Activated gamma-delta T cell treated with Interleukin-2 at 50 U/mL for 16 hours (primary cell): ENCODE results near the gene C8G.

ENCODE experiments used
- DNase-seq: peaks from one replicate; pipeline ENCODE4 v3.0.0-alpha.2; 2020

The C8G gene

GRCh38 chr9:136921307-136921706 is 23.7 kb upstream of the C8G start:
- DNase-seq = no peak

GRCh38 chr9:136921718-136922117 is 23.3 kb upstream of the C8G start:
- DNase-seq = no peak

- DNase-seq = no peak
These were observed 22.5 kb upstream of the C8G start for GRCh38 chr9:136922540-136922939.

GRCh38 chr9:136923881-136924280 is 21.2 kb upstream of the C8G start:
- no peak for DNase-seq

- no peak for DNase-seq
These were observed 19.5 kb upstream of the C8G start for GRCh38 chr9:136925414-136926153.

- no peak for DNase-seq
These were observed 18.8 kb upstream of the C8G start for GRCh38 chr9:136926154-136926704.

- no peak for DNase-seq
These were observed 18.3 kb upstream of the C8G start for GRCh38 chr9:136926749-136927148.

- DNase-seq = no peak
These were observed 17.4 kb upstream of the C8G start for GRCh38 chr9:136927343-136928271.

GRCh38 chr9:136928591-136928990 is 16.5 kb upstream of the C8G start:
- DNase-seq = no peak

- no peak for DNase-seq
These were observed 15.0 kb upstream of the C8G start for GRCh38 chr9:136930014-136930413.

GRCh38 chr9:136931611-136932130 is 13.4 kb upstream of the C8G start:
- DNase-seq = no peak

- DNase-seq = no peak
These were observed 10.8 kb upstream of the C8G start for GRCh38 chr9:136934277-136934676.

GRCh38 chr9:136935651-136936050 is 9.4 kb upstream of the C8G start:
- no peak for DNase-seq

GRCh38 chr9:136936645-136937170 is 8.3 kb upstream of the C8G start:
- no peak for DNase-seq

GRCh38 chr9:136937186-136938001 is 7.6 kb upstream of the C8G start:
- DNase-seq = no peak

GRCh38 chr9:136939431-136939995 is 5.5 kb upstream of the C8G start:
- no peak for DNase-seq

GRCh38 chr9:136939996-136940525 is 5.0 kb upstream of the C8G start:
- no peak for DNase-seq

- no peak for DNase-seq
These were observed 4.4 kb upstream of the C8G start for GRCh38 chr9:136940526-136941230.

- no peak for DNase-seq
These were observed 3.6 kb upstream of the C8G start for GRCh38 chr9:136941231-136942111.
